Mesodermal cell (in vitro differentiated cells): Measurements from ENCODE around the gene COL6A2.
"Not testable (repeated sequence)": the region's sequence is repeated elsewhere in the genome, so short reads cannot be mapped to it uniquely, and the experiment has no call there.

Experiments used
- H3K27ac ChIP-seq: 2 replicates; pipeline ENCODE4 v1.7.0; 2013; ENCODE audit warnings: mild to moderate bottlenecking, low read depth, low read length, moderate library complexity; ENCODE audit not compliant: severe bottlenecking
- H3K36me3 ChIP-seq: 2 replicates; pipeline ENCODE4 v1.7.1; 2013; ENCODE audit warnings: mild to moderate bottlenecking, low read length, moderate library complexity; ENCODE audit not compliant: control insufficient read depth, insufficient read depth
- H3K4me1 ChIP-seq: one replicate; pipeline ENCODE4 v1.7.1; 2013; ENCODE audit warnings: mild to moderate bottlenecking, low read length; ENCODE audit not compliant: insufficient read depth, control insufficient read depth, poor library complexity, severe bottlenecking
- H3K4me3 ChIP-seq: 2 replicates; pipeline ENCODE4 v1.7.0; 2013; ENCODE audit warnings: low read length, control low read depth, mild to moderate bottlenecking; ENCODE audit not compliant: insufficient read depth, poor library complexity, severe bottlenecking; ENCODE audit errors: extremely low read depth
- H3K9me3 ChIP-seq: 2 replicates; pipeline ENCODE4 v1.7.1; 2013; ENCODE audit warnings: mild to moderate bottlenecking, low read length, moderate library complexity; ENCODE audit not compliant: control insufficient read depth
- WGBS, 2 experiments: methylation state at CpG; one replicate each; pipeline ENCODE4 v1.1.5; 2013; ENCODE audit warnings: missing lambda C conversion rate in 2 of 2; ENCODE audit not compliant: insufficient coverage in 2 of 2; 5-methylcytosine and 5-hydroxymethylcytosine counted together

Gene COL6A2

DNA sequence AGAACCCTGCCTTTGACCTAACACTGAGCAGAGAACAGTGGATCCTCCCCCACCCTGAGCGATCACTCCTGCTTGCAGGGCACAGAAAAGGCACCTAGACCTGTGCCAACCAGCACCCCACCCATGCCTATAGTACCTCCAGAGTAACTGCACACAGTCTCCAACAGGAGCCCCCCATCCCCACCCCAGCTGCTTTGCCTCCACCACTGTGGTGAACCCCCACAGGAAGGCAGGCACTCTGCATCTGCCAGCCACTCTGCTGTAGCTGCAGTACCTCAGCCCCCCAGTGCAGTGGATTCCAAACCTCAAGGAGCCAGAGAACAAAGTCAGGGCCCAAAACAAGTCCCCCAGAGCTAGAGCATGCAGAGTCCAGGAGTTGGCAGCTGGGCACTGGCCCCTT is 75.7 kb downstream of the COL6A2 start:
- no peak overlapping the region for H3K4me3 ChIP-seq
- H3K27ac ChIP-seq: no peak overlapping the region
- no peaks in the 10 kb centered on the region for H3K36me3 ChIP-seq
- peaks cover 17% of the 10 kb centered on the region for H3K9me3 ChIP-seq
- H3K4me1 ChIP-seq: no peaks in the 10 kb centered on the region
- WGBS, 2 experiments: 100% methylated on average over 1 of the region's 1 CpG; no CpG with 5 or more reads in 1 of the 2 experiments

DNA sequence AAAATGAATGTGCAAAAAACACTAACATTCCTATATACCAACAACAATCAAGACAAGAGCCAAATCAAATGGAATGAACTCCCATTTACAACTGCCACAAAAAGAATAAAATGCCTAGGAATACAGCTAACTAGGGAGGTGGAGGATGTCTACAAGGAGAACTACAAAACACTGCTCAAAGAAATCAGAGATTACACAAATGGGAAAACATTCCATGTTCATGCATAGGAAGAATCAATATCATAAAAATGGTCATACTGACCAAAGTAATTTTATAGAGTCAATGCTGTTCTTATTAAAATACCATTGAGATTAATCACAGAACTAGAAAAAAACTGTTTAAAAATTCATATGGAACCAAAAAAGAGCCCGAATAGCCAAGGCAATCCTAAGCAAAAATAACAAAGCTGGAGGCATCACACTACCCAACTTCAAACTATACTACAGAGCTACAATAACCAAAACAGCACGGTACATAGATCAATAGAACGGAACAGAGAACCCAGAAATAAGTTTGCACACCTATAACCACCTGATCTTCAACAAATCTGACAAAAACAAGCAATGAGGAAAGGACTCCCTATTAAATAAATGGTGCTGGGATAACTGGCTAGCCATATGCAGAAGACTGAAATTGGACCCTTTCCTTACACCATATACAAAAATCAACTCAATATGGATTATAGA is 78.7 kb downstream of the COL6A2 start:
- not testable (repeated sequence) for H3K27ac ChIP-seq, H3K4me3 ChIP-seq, H3K4me1 ChIP-seq, H3K36me3 ChIP-seq
- peaks cover 17% of the 10 kb centered on the region for H3K9me3 ChIP-seq
- no CpG with 5 or more reads among the region's 3 CpGs for WGBS, 2 experiments

DNA sequence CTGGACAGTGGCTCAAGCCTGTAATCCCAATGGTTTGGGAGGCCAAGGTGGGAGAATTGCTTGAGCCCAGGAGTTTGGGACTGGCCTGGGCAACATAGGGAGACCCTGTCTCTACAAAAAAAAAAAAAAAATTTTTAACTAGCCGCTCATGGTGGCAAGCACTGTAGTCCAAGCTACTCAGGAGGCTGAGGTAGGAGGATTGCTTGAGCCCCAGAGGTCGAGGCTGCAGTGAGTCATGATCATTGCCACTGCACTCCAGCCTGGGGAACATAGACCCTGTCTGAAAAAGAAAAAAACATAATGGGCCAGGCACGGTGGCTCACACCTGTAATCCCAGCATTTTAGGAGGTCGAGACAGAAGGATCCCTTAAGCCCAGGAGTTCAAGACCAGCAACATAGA is 81.0 kb downstream of the COL6A2 start:
- Histone ChIP-seq H3K4me3 (no peak overlapping the region), H3K9me3 (peaks cover 17% of the 10 kb centered on the region), H3K36me3 (no peaks in the 10 kb centered on the region), H3K27ac (no peak overlapping the region), H3K4me1 (no peaks in the 10 kb centered on the region)
- 77 to 100% methylated on average over 1 to 2 of the region's 4 CpGs for WGBS, 2 experiments
